GM12874 (cell line): ENCODE data around the gene TCFL5.

ENCODE experiments used
- CTCF ChIP-seq: IDR thresholded peaks from 2 replicates; pipeline ENCODE4 v1.5.1; 2011; ENCODE audit warnings: low read depth, mild to moderate bottlenecking, control low read depth, low read length, moderate library complexity; ENCODE audit not compliant: insufficient read depth

The TCFL5 gene

GRCh38 chr20:62826646-62827310 lies 34.8 kb downstream of the TCFL5 start:
- no peak for TF ChIP-seq CTCF

- no peak for TF ChIP-seq CTCF
Observed at GRCh38 chr20:62825986-62826645, 35.5 kb downstream of the TCFL5 start.

- no peak for TF ChIP-seq CTCF
Observed at GRCh38 chr20:62825333-62825985, 36.2 kb downstream of the TCFL5 start.

- TF ChIP-seq CTCF, result no peak
Observed at GRCh38 chr20:62824476-62825332, 36.9 kb downstream of the TCFL5 start.

- no peak for TF ChIP-seq CTCF
Observed at GRCh38 chr20:62823688-62824475, 37.7 kb downstream of the TCFL5 start.

- TF ChIP-seq CTCF, result peak; percentile 33
Observed at GRCh38 chr20:62822788-62823651, 38.6 kb downstream of the TCFL5 start.
